H9 (cell line): ENCODE data around the gene ADAMTSL3. TPM values are rescaled to one million over a fixed set of nuclear protein-coding genes. Genes with fewer than 3 reads are reported as not detected.

ENCODE experiments used
- DNase-seq: peaks from one replicate; pipeline ENCODE4 v3.0.0-alpha.2; 2017
- H2AFZ ChIP-seq: one replicate; pipeline ENCODE4 v1.6.1; 2013; ENCODE audit warnings: mild to moderate bottlenecking, low read length, control low read depth, moderate library complexity
- H2AK5ac ChIP-seq: 2 replicates; pipeline ENCODE4 v1.6.1; 2013; ENCODE audit warnings: low read length, control low read depth, mixed read lengths; ENCODE audit not compliant: insufficient read length
- H2BK120ac ChIP-seq: one replicate; pipeline ENCODE4 v1.6.1; 2013; ENCODE audit warnings: low read depth, mild to moderate bottlenecking, low read length, control low read depth, inconsistent platforms; ENCODE audit not compliant: poor library complexity, severe bottlenecking
- H2BK12ac ChIP-seq: 2 replicates; pipeline ENCODE4 v1.6.1; 2013; ENCODE audit warnings: low read length, control low read depth, mixed read lengths, low read depth; ENCODE audit not compliant: insufficient read length
- H2BK15ac ChIP-seq: 2 replicates; pipeline ENCODE4 v1.6.1; 2013; ENCODE audit warnings: low read depth, low read length, control low read depth
- H2BK20ac ChIP-seq: one replicate; pipeline ENCODE4 v1.6.1; 2013; ENCODE audit warnings: low read depth, mild to moderate bottlenecking, low read length, control low read depth, inconsistent platforms; ENCODE audit not compliant: poor library complexity, severe bottlenecking
- H2BK5ac ChIP-seq: 2 replicates; pipeline ENCODE4 v1.6.1; 2013; ENCODE audit warnings: low read length, control low read depth, mixed read lengths; ENCODE audit not compliant: insufficient read length
- H3K14ac ChIP-seq: 2 replicates; pipeline ENCODE4 v1.6.1; 2013; ENCODE audit warnings: low read length, control low read depth; ENCODE audit not compliant: insufficient read depth
- H3K18ac ChIP-seq: 2 replicates; pipeline ENCODE4 v1.6.1; 2013; ENCODE audit warnings: low read depth, mild to moderate bottlenecking, mixed read lengths, low read length, control low read depth; ENCODE audit not compliant: insufficient read length
- H3K23ac ChIP-seq: 2 replicates; pipeline ENCODE4 v1.6.1; 2013; ENCODE audit warnings: low read length, control low read depth, mixed read lengths, low read depth; ENCODE audit not compliant: insufficient read length
- H3K23me2 ChIP-seq: 2 replicates; pipeline ENCODE4 v1.6.1; 2013; ENCODE audit warnings: low read depth, mild to moderate bottlenecking, mixed read lengths, low read length, control low read depth; ENCODE audit not compliant: insufficient read length, poor library complexity, severe bottlenecking
- H3K27ac ChIP-seq: 2 replicates; pipeline ENCODE4 v1.5.1; 2013; ENCODE audit warnings: low read length, control low read depth, mixed read lengths, low read depth; ENCODE audit not compliant: insufficient read length
- H3K27me3 ChIP-seq: 2 replicates; pipeline ENCODE4 v1.6.1; 2013; ENCODE audit warnings: low read length, control low read depth, inconsistent platforms; ENCODE audit not compliant: insufficient read depth
- H3K4ac ChIP-seq: 2 replicates; pipeline ENCODE4 v1.6.1; 2013; ENCODE audit warnings: low read depth, mild to moderate bottlenecking, control low read depth, inconsistent platforms, low read length, moderate library complexity
- H3K4me1 ChIP-seq: 2 replicates; pipeline ENCODE4 v1.6.1; 2013; ENCODE audit warnings: low read length, control low read depth, inconsistent platforms; ENCODE audit not compliant: insufficient read depth
- H3K4me2 ChIP-seq: 2 replicates; pipeline ENCODE4 v1.6.1; 2013; ENCODE audit warnings: low read length, control low read depth, mixed read lengths; ENCODE audit not compliant: insufficient read length, insufficient read depth
- H3K56ac ChIP-seq: 2 replicates; pipeline ENCODE4 v1.6.1; 2013; ENCODE audit warnings: low read depth, mild to moderate bottlenecking, mixed read lengths, low read length, control low read depth; ENCODE audit not compliant: insufficient read length
- H3K79me1 ChIP-seq: 2 replicates; pipeline ENCODE4 v1.6.1; 2013; ENCODE audit warnings: low read depth, mild to moderate bottlenecking, moderate library complexity, low read length, control low read depth, inconsistent platforms; ENCODE audit not compliant: insufficient read depth, poor library complexity, severe bottlenecking
- H3K79me2 ChIP-seq: 2 replicates; pipeline ENCODE4 v1.6.1; 2013; ENCODE audit warnings: low read length, control low read depth, inconsistent platforms; ENCODE audit not compliant: insufficient read depth
- H3K9ac ChIP-seq: 2 replicates; pipeline ENCODE4 v1.6.1; 2013; ENCODE audit warnings: low read length, control low read depth, mixed read lengths; ENCODE audit not compliant: insufficient read length; ENCODE audit errors: extremely low read depth
- H3K9me3 ChIP-seq: one replicate; pipeline ENCODE4 v1.6.1; 2013; ENCODE audit warnings: low read depth, low read length, inconsistent platforms; ENCODE audit not compliant: control insufficient read depth
- H3T11ph ChIP-seq: one replicate; pipeline ENCODE4 v1.6.1; 2013; ENCODE audit warnings: mild to moderate bottlenecking, low read length, control low read depth, inconsistent platforms
- H4K20me1 ChIP-seq: one replicate; pipeline ENCODE4 v1.6.1; 2013; ENCODE audit not compliant: control insufficient read depth, insufficient read length, insufficient read depth
- H4K5ac ChIP-seq: 2 replicates; pipeline ENCODE4 v1.6.1; 2013; ENCODE audit warnings: low read depth, mild to moderate bottlenecking, mixed read lengths, low read length, control low read depth; ENCODE audit not compliant: insufficient read length
- H4K8ac ChIP-seq: replicated peaks from 2 replicates; pipeline ENCODE4 v1.6.1; 2013; ENCODE audit warnings: low read length, control low read depth, mixed read lengths, low read depth; ENCODE audit not compliant: insufficient read length
- H4K91ac ChIP-seq: 2 replicates; pipeline ENCODE4 v1.6.1; 2013; ENCODE audit warnings: low read depth, mild to moderate bottlenecking, moderate library complexity, mixed read lengths, low read length, control low read depth; ENCODE audit not compliant: insufficient read length
- H3K27ac Mint-ChIP-seq, 3 experiments: 2 replicates in 2 of 3; 3 replicates in 1 of 3; pipeline ENCODE4 v1.8.0; 2020 to 2021; ENCODE audit warnings: mixed read lengths in 3 of 3, mild to moderate bottlenecking in 1 of 3, moderate library complexity in 1 of 3
- H3K27me3 Mint-ChIP-seq: 2 replicates; pipeline ENCODE4 v1.8.0; 2021; ENCODE audit warnings: low read depth, mild to moderate bottlenecking, moderate library complexity, mixed read lengths
- H3K36me3 Mint-ChIP-seq, 3 experiments: 2 replicates in 2 of 3; 3 replicates in 1 of 3; pipeline ENCODE4 v1.8.0; 2020 to 2021; ENCODE audit warnings: low read depth in 3 of 3, mixed read lengths in 3 of 3; ENCODE audit not compliant: insufficient read depth in 1 of 3
- H3K4me1 Mint-ChIP-seq, 2 experiments: 2 replicates each; pipeline ENCODE4 v1.8.0; 2020; ENCODE audit warnings: mixed read lengths in 2 of 2
- H3K4me3 Mint-ChIP-seq, 2 experiments: 2 replicates in 1 of 2; 3 replicates in 1 of 2; pipeline ENCODE4 v1.8.0; 2020 to 2021; ENCODE audit warnings: mild to moderate bottlenecking in 2 of 2, mixed read lengths in 2 of 2, moderate library complexity in 1 of 2
- H3K9me3 Mint-ChIP-seq, 2 experiments: 2 replicates in 1 of 2; 3 replicates in 1 of 2; pipeline ENCODE4 v1.8.0; 2020; ENCODE audit warnings: mild to moderate bottlenecking in 2 of 2, mixed read lengths in 2 of 2, moderate library complexity in 1 of 2
- WGBS: extraction: QIAGEN DNeasy Blood & Tissue Kit; methylation state at CpG from one replicate; pipeline ENCODE4 v1.1.7; 2013; ENCODE audit warnings: missing lambda C conversion rate, low lambda C conversion rate, mixed read lengths; ENCODE audit not compliant: insufficient read length; ENCODE audit errors: extremely low coverage; 5-methylcytosine and 5-hydroxymethylcytosine counted together
- total RNA-seq: library from RNA; stranded (reverse); gene quantifications from 2 replicates; pipeline ENCODE4 v1.2.1, GENCODE V29; 2021
- TF ChIP-seq, protein P1 (sequence below): fragments of 200-600 bp; sonication (generic); conservative IDR thresholded peaks from 3 replicates; pipeline ENCODE4 v1.8.0; 2021; ENCODE audit warnings: antibody characterized with exemption, mild to moderate bottlenecking

Gene ADAMTSL3
- total RNA-seq, 1 experiment from 2014 or later = 0.39 TPM

DNA sequence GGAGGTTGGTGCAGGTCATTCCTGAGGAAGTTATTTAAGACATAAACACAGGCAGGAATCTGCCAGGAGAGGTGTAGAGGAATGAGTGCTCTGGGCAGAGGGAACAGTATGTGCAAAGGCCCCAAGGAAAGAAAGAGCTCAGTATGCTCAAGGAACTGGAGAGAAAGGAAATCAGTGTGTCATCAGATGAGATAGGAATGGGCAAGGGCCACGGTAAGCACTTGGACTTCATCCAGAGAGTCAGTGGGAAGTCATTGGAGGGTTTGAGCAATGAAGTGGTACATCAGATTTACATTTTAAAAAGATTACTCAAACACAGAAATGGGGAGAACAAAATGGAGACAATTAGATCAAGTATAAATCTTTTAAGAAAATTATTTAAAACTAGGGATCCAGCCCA, 272.2 kb downstream of the ADAMTSL3 start:
- Histone ChIP-seq H4K20me1 (no peaks in the 10 kb centered on the region), H2BK15ac (no peak overlapping the region), H3K4me2 (no peak overlapping the region), H2BK20ac (no peak overlapping the region), H3K14ac (no peak overlapping the region), H2BK120ac (no peak overlapping the region), H3K4ac (no peak overlapping the region), H3K79me1 (no peaks in the 10 kb centered on the region), H3K27me3 (no peaks in the 10 kb centered on the region), H3K27ac (no peak overlapping the region), H2BK12ac (no peak overlapping the region), H4K91ac (no peak overlapping the region), H3T11ph (no peak overlapping the region), H3K23ac (no peak overlapping the region), H3K9ac (no peak overlapping the region), H3K23me2 (no peaks in the 10 kb centered on the region), H3K4me1 (no peaks in the 10 kb centered on the region), H3K56ac (no peak overlapping the region), H2BK5ac (no peak overlapping the region), H2AK5ac (no peak overlapping the region), H4K5ac (no peak overlapping the region), H3K9me3 (no peaks in the 10 kb centered on the region), H3K79me2 (no peaks in the 10 kb centered on the region), H4K8ac (no peak overlapping the region), H2AFZ (no peak overlapping the region), H3K18ac (no peak overlapping the region)
- Mint-ChIP-seq H3K27ac (no peak overlapping the region), H3K36me3 (no peaks in the 10 kb centered on the region), H3K4me3 (no peak overlapping the region), H3K27me3 (no peaks in the 10 kb centered on the region), H3K9me3 (no peaks in the 10 kb centered on the region), H3K4me1 (peaks cover 5 to 10% of the 10 kb centered on the region in 2 experiments; a peak in 3 of 4 replicates)
- no peak for DNase-seq
- WGBS = no CpG with 5 or more reads among the region's 1 CpG
- TF ChIP-seq, protein P1, sequence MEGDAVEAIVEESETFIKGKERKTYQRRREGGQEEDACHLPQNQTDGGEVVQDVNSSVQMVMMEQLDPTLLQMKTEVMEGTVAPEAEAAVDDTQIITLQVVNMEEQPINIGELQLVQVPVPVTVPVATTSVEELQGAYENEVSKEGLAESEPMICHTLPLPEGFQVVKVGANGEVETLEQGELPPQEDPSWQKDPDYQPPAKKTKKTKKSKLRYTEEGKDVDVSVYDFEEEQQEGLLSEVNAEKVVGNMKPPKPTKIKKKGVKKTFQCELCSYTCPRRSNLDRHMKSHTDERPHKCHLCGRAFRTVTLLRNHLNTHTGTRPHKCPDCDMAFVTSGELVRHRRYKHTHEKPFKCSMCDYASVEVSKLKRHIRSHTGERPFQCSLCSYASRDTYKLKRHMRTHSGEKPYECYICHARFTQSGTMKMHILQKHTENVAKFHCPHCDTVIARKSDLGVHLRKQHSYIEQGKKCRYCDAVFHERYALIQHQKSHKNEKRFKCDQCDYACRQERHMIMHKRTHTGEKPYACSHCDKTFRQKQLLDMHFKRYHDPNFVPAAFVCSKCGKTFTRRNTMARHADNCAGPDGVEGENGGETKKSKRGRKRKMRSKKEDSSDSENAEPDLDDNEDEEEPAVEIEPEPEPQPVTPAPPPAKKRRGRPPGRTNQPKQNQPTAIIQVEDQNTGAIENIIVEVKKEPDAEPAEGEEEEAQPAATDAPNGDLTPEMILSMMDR = no peak
